HG02759 (cell line): ENCODE data around the gene CDK2AP2.
"Not testable (repeated sequence)": the region's sequence is repeated elsewhere in the genome, so short reads cannot be mapped to it uniquely, and the experiment has no call there.

Experiments
- ATAC-seq: cut with Tn5 transposase; IDR thresholded peaks from one replicate; pipeline ENCODE4 v1.9.1; 2021; ENCODE audit warnings: mild to moderate bottlenecking, moderate library complexity; ENCODE audit not compliant: unreplicated experiment

The CDK2AP2 gene

DNA sequence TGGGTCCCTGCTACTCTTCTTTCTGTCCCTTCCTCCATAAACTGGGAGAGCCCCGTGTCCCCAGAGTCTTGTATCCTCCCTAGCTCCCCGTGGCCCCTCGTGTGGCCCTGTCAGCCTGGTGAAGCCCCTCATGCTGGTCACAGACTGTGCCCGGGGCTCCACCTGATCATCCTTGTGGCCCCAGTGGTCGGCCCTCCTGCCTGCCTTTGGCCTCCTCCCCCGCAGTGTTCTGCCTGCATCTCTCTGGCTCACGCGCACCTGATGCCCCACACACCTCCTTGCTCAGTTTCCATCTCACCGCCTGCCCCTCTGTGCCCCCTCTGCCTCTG, 16.5 kb upstream of the CDK2AP2 start:
- ATAC-seq = no peak

DNA sequence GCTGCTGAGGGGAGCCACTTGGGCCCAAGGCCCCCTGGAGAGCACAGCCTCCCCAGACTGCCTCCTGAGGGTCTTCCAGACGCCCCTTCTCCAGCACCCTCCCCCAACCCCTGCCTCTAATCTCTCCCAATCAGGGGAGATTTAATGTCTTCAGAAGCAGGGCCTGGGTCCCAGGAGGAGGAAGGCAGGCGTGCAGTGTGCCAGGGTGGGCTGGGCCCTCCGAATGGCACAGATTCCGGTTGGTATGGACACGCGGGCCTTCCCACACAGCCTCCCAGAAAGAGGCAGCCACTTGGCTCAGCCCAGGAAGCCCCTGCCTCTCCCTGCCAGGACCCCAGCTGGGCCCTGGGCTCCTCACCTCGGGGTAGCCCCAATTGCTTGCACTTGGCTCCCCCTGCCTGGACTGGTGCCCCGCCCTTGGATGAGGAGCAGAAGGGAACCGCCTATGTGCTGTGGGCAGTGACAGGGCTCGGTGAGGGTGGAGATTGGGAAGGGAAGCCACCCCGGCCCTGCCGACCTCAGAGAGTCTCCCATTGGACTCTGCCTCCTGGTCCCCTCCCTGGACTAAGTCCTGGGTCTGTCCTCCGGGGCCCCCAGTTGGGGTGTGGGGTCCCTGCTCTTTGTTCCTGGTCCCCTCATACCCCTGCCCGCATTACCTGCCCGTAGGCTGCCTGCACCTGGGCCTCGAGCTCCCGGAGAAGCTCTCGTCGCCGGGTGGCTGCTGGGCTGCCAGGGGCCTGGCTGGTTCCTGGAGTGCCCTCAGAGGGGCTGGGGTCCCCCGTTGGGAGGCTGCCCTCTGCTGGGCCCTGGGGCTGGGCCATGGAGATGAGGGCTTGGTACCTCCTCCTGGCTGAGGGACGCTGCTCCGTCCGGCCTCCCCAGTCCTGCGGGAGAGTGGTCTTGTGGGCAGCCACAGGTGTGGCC, 15.9 kb upstream of the CDK2AP2 start:
- no peak for ATAC-seq

DNA sequence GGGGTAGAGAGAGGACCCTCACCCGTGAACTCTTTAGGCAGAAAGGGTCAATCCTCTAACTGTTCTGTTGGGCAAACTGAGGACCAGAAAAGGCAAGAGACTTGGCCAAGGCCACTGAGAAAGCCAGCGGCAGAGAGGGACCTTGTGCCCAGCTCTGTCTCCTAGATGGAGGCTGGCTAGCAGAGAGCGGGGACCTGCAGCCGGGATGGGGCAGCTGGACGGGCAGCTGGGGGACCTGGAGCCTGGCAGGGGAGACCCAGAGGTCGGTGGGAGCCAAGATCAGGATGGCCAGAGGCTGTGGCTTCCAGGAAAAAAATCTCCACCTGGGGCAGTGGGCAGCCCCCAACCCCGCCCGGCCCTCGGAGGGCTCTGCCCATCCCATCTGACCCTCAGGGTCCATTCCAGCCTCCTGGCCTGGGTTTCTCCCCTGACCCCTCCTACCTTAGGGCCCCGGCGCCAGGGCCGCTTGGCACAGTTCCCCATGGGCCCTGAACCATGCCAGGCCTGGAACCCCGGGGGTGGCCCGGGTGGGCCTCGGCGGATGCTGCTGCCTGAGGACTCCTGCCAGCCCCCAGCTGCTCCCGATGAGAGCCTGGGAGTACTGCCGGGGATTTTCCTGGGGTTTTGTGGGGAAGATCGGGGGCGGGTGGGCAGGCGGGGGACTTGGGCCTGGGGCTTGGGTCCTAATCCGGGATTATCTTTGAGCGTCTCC, 15.0 kb upstream of the CDK2AP2 start, which contains the start of gene CABP2:
Gene CABP2, minus strand, starts transcription at position 603 of the 712 bp plus-strand sequence. Its CDS starts 120 bp downstream, at position 483.
- ATAC-seq = no peak

DNA sequence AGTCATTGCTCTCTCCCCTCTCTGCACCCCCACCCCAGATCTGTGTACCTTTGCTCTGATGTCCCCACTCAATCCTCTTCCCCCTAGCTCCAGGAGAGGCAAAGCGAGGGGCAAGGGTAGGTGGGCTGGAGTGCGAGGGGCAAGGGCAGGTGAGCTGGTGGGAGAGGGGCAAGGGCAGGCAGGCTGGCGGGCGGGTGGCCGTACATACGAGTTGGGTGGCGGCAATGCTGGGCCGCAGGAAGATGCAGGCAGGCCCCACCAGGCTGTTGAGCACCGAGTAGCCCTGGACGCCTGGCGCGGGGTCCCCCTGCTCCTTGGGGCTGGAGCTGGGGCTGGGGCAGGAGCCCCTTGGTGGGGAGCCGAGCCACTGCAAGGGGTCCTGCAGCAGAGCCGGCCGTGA, 14.4 kb upstream of the CDK2AP2 start:
- ATAC-seq = no peak

DNA sequence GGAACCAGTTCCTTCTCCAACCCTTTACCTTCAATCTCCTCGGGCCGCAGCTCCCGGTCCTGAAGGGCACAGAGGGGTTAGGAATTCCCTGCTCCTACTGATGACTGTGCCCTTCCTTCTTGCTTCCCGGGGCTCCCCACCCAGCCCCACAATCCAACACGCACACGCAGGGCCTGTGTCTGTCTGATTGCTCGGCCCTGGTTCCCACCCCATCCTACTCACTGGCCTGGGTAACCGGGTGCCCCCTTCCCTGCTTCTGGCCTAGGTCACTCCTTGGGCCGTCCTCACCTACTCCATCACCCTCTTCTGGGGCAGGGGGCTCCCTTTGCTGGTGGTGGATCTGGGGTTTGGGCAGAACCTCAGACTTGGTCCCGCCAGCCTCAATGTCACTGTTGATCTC, 14.0 kb upstream of the CDK2AP2 start:
- ATAC-seq = no peak

DNA sequence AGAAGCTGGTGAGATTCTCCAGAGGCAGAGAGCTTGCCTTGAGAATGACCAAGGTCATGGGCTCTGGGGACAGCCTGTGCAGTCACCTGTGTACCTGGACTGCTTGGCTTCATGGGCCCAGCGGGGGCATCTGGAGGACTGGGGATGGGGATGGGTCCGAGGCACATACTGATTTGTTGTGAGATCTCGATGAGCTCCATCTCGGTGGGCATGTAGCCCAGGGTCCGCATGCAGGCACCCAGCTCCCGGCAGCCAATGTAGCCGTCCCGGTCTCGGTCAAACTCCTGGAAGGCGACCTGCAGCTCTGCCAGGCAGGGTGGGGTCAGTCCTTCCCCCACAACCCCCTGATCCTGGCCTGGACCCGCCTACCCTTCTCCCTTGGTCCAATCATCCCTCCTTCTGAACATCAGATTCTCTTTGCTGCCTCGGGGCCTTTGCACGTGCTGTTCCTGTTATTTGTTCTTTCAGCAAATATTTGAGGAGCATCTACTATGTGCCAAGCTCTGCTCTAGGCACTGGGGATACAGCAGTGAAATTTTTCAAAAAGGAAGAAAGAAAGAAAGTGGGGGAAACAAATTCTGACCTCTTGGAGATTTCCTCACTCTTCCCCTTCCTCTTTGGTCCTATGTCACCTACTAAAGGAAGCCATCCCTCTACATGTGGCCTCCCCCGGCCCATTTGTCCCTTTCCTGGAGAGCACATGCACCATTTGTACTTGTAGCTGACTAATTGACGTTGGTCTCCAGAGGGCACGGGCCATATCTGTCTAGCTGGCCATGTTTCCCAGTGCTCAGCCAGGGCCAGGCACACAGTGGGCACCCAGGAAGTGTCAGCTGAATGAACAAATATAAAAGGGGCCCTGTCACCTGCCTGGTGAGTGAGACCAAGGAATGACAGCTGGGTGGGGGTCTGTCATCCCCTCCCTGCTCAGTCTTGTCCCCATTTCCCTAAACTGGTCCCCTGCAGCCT, 13.2 kb upstream of the CDK2AP2 start:
- no peak for ATAC-seq

DNA sequence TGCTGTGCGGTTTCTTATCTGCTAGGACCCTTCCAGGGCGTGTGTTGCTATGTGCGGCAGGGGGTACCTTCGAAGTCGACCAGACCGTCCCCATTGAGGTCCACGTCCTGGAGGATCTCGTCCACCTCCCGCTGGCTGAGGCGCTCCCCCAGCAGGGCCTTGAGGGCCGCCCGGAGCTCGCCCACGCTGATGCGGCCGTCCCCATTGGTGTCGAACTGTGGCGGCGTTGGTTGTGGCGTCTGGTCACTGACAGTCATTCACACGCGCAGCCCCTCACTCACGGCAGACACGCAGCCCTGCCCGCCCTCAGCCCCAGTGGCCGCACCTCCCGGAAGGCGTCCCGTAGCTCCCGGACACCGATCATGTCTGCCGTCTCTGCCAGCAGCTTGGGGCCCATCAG, 11.8 kb upstream of the CDK2AP2 start:
- ATAC-seq = no peak

DNA sequence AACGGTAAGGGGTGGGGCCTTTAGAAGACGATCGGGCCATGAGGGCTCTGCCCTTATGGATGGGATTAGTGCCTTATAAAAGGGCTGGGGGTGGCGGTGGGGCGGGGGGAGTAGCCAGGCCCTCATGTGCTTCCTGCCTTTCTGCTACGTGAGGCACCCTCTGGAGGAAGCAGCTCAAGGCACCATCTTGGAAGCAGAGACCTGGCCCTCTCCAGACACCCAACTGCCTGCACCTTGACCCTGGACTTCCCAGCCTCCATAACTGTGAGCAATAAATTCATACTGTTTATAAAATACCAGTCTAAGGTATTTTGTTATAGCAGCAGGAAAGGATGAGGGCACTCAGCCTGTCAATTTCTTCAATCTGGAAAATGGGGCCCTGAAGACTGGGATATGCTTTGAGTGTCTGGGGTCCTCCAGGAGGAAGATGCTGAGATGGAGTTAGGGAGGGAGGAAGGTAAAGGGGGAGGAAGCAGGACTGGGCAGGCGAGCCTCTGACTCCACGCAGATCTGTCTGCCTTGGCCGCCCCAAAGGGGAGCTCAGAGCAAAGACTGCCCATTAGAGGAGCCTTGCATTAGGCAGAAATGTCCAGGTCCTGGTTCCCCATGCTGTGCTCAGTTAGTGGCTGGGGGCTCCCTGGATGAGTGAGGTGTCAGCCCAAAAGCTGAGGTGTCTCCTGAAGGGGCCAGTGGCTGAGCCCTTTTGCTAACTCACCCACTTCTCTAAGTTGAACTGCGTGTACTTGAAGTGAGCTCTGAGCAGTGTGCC, 10.0 kb upstream of the CDK2AP2 start:
- no peak for ATAC-seq

DNA sequence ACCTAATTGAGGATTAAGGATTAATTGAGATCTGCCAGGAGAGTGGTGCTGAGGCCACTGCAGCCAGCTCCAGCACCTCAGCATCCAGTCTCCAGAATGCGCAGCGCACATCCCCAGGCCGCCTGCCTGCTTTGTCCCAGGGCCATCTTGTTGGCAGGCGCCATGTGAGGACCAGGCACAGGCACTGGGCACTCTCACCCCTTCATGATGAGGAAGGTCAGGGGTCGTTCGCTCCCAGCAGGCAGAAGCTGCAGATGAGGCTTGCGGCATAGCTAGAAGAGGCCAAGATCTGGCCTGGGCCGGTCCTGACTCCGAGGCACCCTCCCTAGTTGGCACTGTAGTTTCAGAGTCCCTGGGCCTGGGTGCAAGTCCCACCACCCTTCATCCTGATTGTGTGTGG, 8.8 kb upstream of the CDK2AP2 start:
- ATAC-seq = no peak

DNA sequence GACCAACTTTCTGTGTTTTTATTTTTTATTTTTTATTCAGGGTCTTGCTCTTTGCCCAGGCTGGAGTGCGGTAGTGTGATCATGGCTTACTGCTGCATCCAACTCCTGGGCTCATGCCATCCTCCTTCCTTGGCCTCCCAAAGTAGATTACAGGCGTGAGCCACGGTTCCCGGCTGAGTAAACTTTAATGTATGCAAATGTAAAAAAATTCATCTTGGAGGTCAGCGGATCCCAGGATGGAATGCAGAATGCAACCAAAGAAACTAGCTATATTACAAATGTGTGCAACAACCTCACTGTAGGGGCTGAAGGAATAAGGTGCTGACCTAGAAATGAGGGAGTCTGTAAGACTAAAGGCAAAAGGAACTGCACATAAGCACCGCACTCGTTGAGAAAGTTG, 6.2 kb upstream of the CDK2AP2 start:
- ATAC-seq = no peak

DNA sequence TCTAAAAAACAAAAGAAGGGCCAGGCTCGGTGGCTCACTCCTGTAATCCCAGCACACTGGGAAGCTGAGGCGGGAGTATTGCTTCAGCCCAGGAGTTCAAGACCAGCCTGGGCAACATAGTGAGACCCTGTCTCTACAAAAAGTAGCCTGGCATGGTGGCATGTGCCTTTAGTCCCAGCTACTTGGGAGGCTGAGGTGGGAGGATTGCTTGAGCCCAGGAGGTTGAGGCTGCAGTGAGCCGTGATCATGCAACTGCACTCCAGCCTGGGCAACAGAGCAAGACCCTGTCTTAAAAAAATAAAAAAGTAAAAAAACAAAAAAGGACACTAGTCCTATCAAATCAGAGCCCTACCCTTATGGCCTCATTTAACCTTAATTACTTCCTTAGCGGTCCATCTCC, 3.6 kb upstream of the CDK2AP2 start:
- ATAC-seq = not testable (repeated sequence)

DNA sequence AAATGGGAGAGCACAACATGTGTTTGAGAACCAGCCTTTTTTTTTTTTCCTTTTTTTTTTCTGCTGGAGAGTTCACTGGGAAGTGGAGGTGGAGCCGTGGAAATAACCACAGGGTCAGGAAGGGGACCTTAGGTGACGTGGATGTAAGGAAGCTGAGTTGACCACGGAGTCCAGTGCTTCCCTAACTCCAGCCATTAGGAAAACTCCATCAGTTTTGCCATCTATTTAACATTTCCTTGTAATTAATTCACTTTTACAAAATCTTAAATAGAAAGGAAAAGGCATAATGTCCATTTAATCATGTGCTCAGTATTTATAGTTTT, 2.0 kb upstream of the CDK2AP2 start:
- ATAC-seq = no peak

DNA sequence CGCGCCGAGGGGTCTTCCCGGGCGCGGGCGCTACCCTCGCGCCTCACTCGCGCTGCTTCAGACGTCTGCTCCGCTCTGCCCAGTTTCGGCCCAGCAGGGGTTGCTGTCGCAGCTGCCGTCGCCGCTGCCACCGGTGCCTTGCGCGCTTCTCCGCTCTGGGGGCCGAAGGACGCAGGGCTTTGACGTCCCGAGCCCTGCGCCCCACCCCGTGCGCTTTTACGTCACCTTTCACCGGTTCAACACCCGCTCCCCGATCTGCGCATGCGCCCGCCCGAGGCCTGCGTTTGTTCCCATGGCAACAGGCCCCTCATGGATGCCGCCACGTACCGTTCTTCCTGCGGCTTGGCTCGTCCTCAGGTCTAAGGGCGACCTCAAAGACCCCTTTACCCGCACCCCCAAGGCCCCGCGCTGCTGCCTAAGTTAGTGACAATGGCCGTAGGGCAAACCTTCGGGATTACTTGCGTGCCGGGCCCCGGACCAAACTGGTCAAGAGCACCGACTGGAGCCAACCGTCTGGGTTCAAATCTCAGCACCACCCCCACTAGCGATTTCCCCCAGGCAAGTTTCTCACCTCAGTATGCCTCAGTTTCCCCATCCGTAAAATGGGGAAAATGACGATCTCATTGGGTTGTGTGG, 642 bp upstream of the CDK2AP2 start:
- ATAC-seq = peak; percentile 39

DNA sequence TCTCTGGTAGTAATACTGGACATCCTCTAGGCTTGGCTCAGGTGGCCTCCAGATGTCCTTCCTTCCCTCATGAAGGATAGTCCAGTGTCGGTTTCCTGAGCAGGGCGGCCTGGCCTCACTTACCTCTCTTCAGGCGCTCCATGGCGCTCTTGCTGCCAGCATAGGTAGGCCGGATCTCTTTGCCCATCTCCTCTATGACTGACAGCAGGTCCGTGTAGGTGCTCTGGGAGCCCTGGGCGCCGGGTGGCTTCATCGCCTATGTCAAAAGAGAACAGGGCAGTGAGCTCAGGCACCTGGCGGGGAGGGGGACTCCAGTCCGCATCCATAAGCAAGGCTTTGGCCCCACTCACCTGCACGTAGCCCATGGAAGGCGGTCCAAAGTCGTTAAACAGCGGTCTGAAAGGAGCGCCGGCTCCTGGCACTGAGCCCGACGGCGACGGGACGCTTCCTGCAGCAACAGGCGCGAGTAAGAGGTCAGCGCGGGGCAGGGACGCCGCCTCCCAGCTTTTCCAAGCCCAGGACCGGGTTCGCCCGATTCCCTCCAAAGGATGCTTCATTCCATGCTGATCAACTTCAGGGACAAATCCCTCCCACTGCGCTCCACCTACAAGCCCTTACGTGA, 609 bp downstream of the CDK2AP2 start:
- ATAC-seq = no peak

DNA sequence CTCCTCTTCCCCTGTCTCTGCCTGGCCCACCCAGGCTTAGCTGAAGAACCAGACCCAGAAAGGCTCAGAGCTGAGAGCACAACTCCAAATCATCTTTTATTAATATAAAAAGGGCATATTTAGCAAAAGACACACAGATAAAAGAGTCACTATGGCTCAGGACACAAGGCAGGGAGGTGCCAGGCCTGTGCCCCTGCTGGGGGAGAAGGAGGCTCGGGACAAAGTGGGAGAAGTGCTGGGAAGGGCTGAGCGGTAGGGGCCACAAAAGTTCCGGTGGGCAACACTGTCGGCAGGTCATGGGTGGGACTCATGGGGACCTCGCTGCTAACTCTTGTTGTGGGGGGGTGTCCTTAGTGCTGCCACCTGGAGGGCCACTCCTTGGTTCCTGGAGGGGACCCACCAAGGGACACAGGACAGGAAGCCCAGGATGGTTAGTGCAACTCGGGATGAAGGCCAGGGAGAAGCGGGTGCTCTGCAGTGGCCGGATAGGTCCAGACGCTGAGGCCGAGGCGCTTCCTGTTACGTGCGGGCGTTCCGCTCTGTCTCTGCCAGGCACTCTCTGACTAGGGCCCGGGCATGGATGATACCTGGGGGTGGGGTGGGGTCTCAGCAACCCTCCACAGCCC, 1.4 kb downstream of the CDK2AP2 start:
- no peak for ATAC-seq

DNA sequence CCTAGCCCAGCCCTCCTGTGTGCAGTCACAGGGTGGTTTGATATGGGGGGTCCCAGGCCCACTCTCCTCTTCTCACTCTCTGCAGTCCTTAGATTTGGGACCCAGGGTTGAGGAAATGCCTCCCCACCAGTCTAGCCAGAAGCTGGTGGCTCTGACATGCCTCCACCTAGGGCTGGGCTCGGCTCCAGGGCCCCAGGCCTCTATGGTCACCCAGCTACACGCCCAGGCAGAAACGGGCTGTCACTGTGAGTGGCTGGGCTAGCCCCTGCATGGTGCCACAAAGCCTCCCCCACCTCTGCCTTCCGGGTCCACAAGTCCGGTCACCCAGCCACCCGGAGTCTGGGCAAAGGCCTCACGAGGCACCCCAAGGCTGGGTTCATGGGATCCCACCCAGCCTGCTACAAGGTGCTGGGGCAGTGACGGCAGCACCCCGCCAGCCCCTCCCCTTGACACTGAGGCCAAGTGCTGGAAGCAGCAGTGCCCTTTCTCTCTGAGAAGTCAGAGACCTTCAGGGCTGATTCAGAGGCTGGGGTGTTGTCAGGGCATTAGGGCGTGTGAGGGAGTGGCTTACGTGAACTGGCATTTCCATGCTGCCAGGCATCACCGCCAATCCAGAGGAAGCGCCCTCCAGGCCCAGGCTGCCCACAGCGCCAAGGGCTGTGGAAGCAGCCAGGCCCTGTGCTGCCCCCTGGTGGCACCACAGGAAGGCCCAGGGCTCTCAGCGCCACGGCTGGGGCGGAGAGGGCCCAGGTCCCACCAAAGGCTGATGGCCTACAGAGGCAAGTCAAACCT, 2.2 kb downstream of the CDK2AP2 start:
- peak; percentile 27 for ATAC-seq

DNA sequence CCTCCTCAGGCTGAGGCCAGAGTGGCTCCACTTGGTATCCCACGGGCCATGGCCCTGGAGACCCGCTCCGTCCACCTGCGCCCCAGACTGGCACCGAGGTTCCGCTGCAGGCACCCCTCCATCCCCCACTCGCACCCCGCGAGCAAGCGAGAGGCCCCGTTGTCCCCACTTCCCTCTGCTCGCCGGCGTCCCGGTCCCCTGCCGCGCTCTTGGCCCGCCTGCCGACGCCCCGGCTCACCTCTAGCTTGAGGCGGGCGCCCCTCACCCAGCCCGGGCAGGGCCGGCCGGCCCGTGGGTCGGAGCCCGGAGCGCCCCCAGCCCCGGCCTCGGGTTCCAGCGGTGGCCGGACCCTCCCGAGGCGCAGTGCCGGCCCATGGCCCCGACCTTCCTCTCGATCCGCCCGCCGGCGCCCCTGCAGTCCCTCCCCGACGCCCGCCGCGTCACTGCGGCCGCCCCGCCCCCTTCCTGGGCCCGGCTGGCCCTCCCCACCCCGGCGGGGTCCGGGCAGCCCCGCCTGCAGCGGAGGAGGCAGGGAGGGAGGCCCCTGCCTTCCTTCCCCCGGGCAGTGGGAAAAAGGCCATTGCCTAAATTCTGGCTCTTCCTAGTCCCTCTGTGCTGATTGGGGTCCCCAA, 2.9 kb downstream of the CDK2AP2 start, which contains the start of gene PITPNM1:
Gene PITPNM1, minus strand, starts transcription at position 414 of the 632 bp plus-strand sequence. CDS start 1,183 bp downstream, outside the sequence.
- ATAC-seq = peak; percentile 19
